ENCODE data around the gene SMPD2.
"Not testable (repeated sequence)": the region's sequence is repeated elsewhere in the genome, so short reads cannot be mapped to it uniquely, and the experiment has no call there.

The SMPD2 gene

DNA sequence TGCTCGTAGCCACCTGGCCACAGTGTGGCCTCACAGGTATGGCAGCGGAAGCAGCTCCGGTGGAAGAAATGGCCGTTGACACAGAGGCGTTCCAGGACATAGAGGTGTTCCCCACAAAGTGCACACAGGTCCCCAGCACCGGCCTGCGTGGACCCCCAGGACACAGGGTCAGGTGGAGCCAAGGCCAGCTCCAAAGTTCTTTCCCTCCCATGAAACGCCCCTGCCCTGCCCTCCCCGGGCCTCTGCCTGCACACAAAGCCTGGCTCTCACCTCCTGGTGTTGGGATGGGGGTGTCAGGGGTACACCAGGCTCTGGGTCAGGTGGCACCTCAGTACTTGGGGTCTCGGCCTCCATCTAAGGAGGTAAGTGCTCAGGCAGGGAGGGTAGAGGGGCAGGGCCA, 6.6 kb downstream of the SMPD2 start:
- no peak for DNase-seq

DNA sequence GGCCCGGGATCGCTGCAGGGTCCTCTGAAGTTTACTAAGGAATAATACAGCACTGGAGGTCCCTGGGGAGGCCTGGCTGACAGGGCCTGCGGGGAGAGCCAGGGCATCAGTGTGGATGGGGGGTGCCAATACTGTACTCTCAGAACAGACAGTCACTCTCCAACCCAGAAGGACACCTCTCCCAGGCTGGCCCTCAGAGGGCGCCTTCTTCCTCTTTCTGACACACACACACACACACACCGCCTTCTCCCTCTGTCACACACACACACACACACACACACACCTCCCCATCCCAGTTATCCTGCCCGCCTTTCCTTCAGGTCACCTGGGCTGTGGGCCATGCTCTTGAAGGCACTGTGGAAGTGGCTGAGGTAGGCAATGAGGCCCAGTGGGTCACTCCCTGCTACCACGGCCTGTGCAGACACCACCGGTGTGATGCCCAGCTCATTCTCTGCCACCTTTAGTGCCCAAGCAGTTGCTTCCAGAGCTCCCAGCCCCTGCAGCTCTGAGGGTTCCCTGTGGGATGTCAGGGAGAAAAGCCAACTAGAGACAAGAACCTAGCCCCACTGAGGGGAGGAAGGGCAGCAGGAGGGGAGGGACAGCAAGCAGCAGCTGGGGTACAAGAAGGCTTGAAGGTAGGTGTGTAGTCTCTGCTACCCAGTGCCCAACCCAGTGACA, 7.5 kb downstream of the SMPD2 start:
- DNase-seq: peak; percentile 46

DNA sequence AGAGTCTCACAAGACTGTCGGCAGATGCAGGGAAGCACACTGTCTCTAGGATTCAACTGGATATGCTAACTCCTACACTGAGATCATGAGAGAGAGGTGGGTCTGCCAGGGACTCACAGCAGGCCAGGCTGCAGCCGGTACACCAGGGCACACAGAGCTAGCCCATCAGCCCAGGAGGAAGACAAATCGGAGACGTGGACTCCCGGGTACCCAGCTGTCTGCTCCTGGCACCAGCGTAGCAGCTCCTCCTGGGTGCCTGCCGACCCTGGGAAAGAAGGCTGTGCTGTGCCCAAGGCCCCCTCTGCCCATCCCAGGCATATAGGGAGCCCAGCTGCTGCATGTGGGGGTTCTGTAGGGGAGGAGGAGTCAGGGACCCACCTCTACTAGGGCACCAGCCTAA, 8.1 kb downstream of the SMPD2 start:
- no peak for DNase-seq

DNA sequence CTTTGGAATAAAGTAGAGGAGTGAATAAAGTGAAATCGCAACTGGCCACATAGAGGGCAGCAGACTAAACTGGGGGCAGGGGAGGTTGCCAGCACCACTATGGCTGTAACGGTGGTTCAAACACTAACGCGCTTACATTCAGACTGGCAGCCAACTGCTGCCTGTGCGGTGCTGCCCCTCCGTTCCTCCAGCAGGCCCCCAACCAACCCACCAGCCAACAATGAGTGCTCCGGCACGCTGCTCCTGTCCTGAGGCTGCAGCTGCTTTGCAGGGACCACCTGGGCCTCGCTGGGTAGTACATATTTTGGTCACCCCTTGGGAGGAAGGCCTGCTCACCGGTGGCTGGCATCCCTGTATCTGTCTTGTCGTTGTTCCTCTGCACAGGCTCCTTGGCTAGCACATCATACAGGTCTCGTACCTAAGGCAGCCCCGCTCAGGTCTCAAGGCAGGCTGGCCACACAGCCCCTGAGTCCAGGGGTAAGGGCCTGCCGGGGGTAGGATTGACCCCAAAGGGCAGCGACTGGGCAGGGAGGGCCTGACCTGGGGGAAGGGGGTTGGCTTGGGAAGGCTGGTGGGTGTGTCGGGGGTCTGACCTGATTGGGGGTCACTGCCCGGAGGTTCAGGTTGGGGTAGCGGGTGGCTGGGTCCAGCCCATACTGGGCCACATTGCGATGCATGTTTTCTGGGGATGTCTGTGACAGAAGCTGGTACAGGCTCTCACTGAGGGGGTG, 8.7 kb downstream of the SMPD2 start:
- no peak for DNase-seq

DNA sequence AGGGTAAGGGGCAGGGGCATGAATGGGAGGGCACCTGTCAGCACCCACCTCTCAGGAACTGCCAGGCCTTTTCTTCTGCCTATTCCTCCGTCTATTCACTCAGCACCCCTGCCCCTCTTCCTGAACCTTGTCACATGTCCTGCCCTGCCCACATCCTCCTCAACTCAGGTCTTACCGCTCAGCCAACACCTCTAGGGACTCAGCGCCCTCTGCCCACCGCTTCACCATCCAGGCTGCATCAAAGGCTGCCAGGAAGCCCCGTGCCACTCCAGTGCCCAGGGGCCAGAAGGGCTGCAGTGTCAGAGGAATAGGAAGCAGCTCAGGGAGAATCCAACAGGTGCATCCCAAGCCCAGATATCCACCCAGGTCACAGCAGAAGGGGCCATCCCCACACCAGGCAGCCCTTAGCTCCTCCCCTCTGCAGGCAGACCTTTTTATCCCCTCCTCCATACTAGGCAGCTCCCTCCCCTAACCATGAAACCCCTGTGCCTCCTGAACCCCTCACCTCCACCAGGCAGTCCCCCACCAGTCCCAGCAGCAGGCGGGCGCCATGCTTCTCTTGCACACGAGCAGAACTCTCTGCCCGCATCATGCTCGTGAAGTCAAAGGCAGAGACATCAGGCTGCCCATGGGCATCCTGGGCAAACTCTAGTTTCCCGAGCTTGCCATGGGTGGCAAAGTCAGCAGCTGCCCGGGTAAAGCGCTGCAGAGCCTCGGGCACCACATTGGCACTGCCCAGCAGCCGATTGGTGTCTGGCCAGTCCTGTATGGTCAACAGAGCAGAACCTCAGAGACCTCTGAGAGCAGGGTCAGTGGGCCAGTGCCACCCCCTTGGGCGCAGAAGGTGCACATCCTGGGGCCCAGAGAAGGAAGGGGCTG, 9.5 kb downstream of the SMPD2 start:
- no peak for DNase-seq

DNA sequence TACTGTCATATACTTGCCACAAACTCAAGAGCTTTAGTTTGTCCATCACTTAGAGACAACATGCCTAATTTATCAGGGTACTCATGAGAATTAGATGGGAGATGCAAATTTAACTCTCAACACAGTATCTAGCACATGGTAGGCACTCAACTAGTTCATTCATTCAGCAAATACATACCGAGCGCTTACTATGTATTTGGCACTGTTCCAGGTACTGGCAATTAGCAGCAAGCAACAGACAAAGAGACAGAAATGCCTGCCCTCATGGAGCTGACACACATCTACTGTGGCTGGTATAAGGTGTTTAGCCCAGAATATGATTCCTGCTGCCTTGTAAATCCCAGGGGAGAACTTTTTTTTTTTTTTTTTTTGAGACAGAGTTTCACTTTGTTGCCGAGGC, 10.3 kb downstream of the SMPD2 start:
- no peak for DNase-seq

DNA sequence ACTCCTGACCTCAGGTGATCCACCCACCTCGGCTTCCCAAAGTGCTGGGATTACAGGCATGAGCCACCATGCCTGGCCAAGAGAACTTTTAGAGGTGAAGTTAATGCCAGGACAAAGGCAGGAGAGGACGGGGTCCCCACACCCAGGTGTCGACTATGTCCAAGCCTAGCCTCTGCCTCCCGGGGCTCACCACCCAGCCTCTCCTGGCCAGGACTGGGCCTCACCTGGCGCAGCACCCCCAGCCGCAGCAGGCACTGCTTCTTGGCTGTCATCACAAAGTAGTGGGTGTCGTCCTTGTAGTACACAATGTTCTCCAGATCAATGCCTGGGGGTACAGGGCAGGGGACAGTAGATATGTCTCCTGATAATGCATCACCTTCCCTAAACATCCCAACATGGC, 10.9 kb downstream of the SMPD2 start:
- no peak for DNase-seq

DNA sequence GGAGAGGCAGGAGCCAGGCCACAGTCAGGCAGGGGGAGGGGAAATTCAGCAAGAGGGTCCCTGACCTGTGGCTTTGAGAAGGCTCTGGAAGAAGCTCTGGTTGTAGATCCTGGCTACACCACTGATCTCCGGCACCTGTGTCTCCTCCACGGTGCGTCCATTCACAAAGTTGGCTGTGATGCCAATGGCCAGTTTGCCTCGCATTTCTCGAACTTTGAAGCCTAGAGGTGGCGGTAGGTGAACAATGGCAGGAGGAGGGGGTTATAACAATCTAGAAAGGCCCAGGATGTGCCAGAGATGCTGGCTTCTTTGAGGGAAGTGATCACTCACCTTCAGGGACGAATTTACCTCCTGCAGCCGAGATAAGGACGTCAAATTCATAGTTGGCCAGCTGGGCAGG, 11.7 kb downstream of the SMPD2 start:
- DNase-seq: no peak

DNA sequence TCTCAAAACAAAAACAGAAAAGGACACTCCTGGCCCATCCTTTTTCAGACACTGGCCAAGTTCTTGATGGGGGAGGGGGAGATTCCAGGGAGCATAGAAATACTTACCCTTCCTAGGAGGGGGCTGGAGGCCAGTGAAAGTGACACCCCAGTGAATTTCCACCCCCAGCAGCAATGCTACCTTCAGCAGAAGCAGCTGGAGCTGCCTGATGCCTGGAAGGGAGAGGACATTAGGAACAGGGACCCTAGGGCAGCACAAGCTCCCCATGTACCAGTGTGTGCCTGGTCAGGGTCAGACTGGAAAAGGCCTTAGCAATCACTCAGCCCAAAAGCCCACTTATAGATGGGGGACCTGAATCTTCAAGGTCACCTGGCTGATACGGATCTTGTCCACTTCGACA, 12.6 kb downstream of the SMPD2 start:
- no peak for DNase-seq

DNA sequence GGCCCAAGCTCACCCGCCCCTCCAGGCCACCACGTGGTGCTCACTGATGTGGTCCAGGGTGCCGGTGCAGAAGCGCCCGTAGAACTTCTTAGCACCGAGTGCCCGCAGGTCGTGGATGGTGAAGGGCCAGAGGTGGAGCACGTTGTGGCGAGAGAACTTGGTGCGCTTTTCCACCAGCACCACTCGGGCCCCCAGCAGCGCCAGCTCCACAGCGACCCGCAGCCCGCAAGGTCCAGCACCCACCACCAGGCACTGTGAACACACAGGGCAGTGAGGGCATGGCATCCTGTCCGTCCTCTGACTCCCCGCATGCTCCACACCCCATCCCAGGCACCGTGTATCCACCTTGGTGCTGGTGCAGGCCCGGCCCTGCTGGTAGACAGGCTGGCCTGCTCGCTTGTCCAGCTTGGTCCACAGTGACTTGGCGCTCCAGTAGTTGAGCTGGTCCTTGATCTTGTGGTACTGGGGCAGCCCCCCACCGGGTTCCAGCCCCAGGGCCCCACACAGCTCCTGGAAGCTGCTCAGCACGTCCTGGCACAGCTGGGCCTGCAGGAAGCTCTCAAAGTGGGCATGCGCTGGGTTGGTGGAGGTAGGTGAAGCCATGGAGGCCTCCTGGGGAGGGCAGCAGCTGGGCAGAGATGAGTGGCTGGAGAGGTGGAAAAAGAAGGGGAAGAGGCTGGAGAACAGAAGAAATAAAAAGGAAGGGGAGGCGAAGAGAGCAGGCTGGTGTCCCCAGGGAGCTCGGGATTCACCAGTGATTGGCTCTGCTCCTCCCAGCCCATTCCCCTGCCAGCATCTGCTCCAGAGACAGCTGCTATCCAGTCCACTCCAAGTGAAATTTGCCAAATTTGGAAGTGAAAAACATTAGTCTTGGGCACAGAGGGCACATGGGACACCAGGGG, 13.3 kb downstream of the SMPD2 start:
- peak; percentile 77 for DNase-seq

DNA sequence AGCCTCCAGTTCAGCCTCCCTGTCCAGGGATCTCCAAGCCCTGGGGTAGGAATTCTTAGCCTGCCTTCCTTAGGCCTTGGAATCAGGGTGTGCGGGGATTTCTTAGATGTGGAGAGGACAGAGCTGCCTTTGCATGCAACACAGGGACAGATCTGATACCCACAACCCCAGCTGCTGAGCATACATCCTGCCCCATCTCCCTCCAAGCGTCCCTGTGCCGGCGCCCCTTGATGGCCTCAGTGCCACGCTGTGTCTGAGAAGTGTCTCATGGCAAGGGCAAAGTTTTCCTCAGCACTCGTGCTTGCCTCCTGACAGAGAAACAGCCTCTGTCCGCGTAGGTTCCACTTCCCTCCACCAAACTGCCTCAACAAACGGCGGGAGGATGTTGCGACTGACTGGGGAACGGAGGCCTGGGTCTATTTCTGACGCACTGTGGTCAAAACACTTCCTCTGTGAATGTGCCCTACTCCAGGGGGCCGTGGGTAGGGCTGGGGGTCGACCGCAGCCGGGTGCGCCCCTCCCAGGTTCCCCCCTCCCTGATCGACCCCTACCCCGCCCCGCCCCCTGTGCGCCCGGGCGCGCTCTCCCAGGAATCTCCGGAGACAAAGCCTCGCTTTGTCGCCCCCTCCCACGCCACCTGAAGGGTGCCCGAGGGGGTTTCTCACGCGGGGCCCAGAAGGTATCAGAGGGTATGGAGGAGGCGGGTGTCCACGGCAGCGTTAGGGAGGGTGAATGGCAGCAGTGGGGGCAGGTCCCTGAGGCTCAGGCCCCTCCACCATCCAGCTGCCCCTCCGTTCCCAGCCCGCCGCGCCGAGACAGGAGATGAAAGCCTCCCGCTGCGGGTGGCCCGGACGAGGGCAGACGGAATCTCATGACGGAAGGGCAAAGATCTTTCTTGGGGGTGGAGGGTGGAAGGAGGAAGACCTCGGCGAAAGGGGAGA, 14.2 kb downstream of the SMPD2 start:
- peak; percentile 57 for DNase-seq

DNA sequence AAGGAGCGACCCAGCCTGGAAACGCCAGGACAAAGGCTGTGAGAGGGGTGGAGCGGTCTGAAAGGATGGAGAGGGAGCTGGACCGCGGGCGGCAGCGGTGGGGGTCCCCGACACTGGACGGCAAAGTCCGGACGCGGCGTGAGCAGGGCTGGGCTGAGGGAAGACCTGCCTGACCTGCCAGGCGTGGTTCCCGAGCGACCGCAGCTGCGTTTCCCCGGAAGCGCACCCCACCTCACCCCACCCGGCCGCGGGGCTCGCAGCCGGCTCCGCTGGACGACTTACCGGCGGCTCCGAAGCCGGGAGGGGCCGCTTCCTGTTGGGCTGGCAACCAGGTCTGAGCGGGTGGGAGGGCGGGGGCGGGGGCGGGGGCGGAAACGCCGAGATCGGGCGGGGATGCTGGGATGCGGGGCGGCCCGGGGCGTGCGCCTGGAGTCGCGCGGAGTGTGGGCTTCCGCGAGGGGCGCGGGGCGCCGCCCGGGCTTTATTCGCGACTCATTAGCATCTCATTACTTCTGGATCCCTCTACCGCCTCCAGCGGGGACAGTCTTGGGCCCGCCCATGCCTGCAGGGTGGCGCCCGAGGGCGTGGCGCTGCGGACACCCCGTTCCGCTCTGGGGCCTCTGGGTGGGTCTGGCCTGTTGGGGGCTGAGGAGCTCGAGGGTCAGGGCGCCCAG, 15.1 kb downstream of the SMPD2 start, which contains the start of gene MICAL1:
Gene MICAL1, minus strand, starts transcription at position 336 of the 674 bp plus-strand sequence. CDS start 1,576 bp downstream, outside the sequence.
- peak; percentile 84 for DNase-seq

DNA sequence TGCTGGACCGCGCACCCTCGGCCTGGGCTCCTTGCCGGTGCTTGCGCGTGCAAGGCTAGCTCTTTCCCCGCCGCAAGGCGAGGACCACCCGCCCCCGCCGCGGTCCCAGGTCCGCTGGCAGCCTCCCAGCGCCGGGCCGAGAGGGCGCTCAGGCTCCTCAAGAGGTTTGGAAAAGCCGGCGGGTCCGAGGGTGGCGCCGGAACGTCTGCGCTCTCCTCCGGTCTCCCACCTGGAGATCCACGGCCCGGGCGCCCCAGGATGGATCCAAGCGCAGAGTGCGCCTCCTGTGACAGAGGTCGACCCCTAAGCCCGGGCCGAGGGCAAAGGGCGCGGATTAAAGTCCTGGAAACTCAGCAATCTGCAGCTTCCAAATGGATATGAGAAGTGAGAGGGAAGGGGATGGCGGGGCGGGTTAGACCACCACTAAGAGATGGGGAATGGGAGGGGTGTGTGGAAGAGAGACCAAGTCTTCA, 15.6 kb downstream of the SMPD2 start:
- peak; percentile 70 for DNase-seq

DNA sequence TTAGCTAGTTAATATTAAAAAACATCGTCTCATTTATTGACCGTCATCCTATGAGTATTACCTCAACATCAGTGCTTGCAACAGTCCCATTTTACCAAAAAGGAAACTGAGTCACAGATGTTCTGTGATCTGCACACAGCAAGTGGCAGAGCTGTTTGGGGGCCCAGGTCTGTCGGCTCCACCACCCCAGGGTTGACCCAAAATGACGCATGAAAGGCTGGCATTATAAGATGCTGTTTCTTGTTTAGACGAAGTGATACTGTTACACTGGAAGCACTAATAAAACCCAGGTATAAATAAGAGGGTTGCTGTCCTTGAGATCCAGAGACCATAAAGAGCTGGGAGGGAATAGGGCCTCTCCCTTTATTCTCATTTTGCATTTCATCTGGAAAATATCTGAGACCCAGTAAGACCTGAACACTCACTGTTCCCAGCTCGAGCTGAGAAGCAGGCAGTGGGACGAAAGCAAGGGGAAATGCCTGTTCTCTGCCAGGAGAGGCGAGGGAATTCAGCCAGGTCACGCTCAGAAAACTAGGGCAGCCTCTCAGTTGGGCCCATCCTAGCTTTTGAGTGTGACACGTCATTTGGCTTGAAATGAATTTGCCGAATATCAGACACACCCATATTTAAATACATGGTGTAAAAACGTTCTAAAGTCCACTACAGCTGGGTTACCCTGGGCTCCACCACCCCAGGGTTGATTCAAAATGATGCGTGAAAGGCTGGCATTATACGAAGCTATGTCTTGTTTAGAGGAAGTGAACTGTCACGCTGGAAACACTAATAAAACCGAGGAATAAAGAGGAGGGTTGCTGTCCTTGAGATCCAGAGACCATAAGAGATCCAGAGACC, 16.4 kb downstream of the SMPD2 start:
- no peak for DNase-seq

DNA sequence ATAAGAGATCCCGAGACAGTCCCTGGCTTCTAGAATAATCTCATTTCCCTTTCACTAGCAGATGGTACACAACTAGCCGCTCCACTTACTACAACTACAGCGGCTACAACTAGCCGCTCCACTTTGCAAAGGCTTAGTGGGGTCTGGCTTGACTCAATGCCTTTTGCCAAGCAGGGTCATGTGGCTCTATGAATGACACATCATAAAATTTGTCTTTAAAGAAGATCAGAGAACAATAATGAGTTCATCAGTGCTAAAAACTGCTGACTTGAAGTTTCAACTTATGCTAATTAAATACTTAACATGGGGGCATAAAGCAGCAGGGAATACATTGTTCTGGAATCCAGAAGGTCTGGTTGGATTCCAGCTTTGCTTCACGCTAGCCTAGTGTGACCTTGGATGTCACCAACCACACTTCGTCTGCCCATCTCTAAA, 17.1 kb downstream of the SMPD2 start:
- peak; percentile 59 for DNase-seq

DNA sequence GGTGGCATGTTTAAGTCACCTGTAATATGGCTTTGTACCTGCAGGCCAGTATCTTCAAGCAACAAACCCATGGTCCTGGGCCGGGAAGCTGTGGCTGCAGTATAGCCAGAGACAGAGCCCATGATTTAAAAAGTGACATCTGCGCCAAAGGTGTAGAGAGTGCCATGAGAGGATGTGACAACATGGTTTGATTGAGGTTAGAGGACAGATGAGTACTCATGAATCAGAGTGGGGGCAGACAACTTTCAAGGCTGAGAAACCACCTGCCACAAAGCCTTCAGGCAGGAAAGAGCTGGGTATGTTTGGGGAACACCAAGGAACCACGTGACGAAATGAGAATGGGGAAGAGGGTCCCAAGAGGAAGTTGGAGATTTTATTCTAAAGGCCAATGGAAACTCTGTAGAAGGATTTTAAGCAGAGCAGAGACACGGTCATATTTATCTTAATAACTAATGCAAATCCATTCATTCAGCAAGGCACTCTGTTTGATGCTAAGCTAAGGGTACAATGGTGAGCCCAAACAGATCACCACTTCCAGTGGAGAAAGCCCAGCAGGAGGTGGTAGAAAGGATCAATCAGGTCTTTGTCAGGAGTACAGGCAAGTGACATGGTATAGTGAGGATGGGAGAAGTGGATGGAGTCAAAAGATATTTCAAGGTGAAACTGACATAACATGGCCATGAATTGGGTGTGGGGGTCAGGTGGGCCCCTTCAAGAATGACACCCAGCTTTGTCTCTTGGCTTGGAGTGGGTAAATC, 18.4 kb downstream of the SMPD2 start:
- no peak for DNase-seq

DNA sequence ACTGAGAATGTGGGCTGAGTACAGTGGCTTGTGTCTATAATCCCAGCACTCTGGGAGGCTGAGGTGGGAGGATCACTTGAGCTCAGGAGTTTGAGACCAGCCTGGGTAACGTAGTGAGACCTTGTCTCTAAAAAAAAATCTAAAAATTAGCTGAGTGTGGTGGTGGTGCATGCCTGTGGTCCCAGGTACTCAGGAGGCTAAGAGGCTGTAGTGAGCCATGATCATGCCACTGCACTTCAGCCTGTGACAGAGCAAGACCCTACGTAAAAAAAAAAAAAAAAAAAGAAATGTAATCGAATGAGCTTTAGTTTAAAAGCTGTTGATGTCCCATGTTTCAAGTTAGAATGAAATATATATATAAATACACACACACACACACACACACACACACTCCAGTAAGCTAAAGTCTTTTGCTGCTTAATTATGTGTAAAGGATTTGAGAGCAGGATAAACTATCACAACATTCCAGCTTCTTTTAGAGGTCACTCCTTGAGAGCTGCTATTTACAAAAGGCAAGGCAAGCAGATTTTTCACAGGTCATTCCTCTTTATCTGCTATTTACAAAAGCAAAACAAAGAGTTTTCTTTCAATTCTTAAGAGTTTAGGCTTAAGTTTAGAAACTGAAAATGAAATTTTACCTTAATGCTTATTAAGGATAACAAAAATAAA, 19.8 kb downstream of the SMPD2 start:
- DNase-seq: no peak

DNA sequence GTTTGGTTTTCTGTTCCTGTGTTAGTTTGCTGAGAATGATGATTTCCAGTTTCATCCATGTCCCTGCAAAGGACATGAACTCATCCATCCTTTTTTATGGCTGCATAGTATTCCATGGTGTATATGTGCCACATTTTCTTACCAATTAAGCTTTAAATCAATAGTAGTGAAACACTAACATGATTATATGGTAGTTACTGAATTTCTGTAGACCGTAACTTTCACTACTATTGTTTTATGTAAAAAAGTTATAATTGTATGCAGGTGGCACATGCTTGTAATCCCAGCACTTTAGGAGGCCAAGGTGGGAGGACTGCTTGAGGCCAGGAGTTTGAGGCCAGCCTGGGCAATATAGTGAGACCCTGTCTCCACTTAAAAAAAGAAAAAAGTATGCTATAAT, 20.7 kb downstream of the SMPD2 start:
- DNase-seq: not testable (repeated sequence)
